B cell (primary cell): ENCODE data around the gene MICAL3. TPM values are rescaled to one million over a fixed set of nuclear protein-coding genes. Genes with fewer than 3 reads are reported as not detected.

ENCODE experiments used
- ATAC-seq: fragments of 200-7000 bp; cut with Tn5 transposase; one replicate; pipeline ENCODE4 v1.10.0; 2021; ENCODE audit warnings: low read depth, mild to moderate bottlenecking, moderate number of reproducible peaks, moderate library complexity
- CTCF ChIA-PET: fragments of 350-600 bp; sonication (Branson Sonifier 250); formaldehyde crosslinking; loops from one replicate; lab custom pipeline; 2021; ENCODE audit warnings: antibody characterized with exemption, inconsistent platforms; lab: Charles Lee
- POLR2A ChIA-PET: fragments of 350-600 bp; sonication (Branson Sonifier 250); formaldehyde crosslinking; loops from one replicate; lab custom pipeline; 2021; ENCODE audit warnings: antibody characterized with exemption; lab: Charles Lee
- DNase-seq: peaks from one replicate; pipeline ENCODE4 v3.0.0; 2013
- H2AFZ ChIP-seq: 2 replicates; pipeline ENCODE4 v1.6.1; 2012; ENCODE audit warnings: mild to moderate bottlenecking, low read depth, low read length; ENCODE audit not compliant: insufficient read depth, poor library complexity, severe bottlenecking
- H3K27ac ChIP-seq, 2 donors: 1 replicate in 1 of 2; 2 replicates in 1 of 2; pipeline ENCODE4 v1.5.1; 2012 to 2013; ENCODE audit warnings: low read length in 2 of 2, mild to moderate bottlenecking in 2 of 2, moderate library complexity in 1 of 2
- H3K27me3 ChIP-seq, 4 experiments: fragments of 200-600 bp in 1 of 4; sonication (generic) in 1 of 4; replicated peaks in 1 of 4; 1 replicate in 2 of 4; 2 replicates in 2 of 4; pipeline versions ENCODE4 v1.6.1 to v1.7.0; 2013 to 2016; ENCODE audit warnings: low read length in 3 of 4, mild to moderate bottlenecking in 2 of 4, mixed read lengths in 1 of 4, moderate library complexity in 1 of 4; ENCODE audit not compliant: insufficient read depth in 4 of 4, control insufficient read depth in 3 of 4; ENCODE audit errors: control extremely low read depth in 1 of 4
- H3K36me3 ChIP-seq, 2 experiments: replicated peaks in 1 of 2; 1 replicate in 1 of 2; 2 replicates in 1 of 2; pipeline versions ENCODE4 v1.6.1 to v1.7.1; 2013; ENCODE audit warnings: low read length in 1 of 2; ENCODE audit not compliant: insufficient read depth in 2 of 2, control insufficient read depth in 1 of 2; ENCODE audit errors: control extremely low read depth in 1 of 2, extremely low read depth in 1 of 2
- H3K4me1 ChIP-seq, 2 donors: fragments of 200-600 bp in 1 of 2; sonication (generic) in 1 of 2; 1 replicate in 1 of 2; 2 replicates in 1 of 2; pipeline versions ENCODE4 v1.5.1 to v1.6.1; 2013 to 2017; ENCODE audit warnings: low read length in 2 of 2; ENCODE audit not compliant: control insufficient read depth in 2 of 2, insufficient read depth in 2 of 2
- H3K4me2 ChIP-seq: replicated peaks from 2 replicates; pipeline ENCODE3; 2012; ENCODE audit warnings: mild to moderate bottlenecking, low read depth, low read length; ENCODE audit not compliant: poor library complexity, severe bottlenecking
- H3K4me3 ChIP-seq, 5 experiments: fragments of 200-600 bp in 1 of 5; sonication (generic) in 1 of 5; 1 replicate in 3 of 5; 2 replicates in 2 of 5; pipeline versions ENCODE4 v1.5.1 to v1.7.0; 2011 to 2016; ENCODE audit warnings: low read length in 4 of 5, mild to moderate bottlenecking in 4 of 5, low read depth in 2 of 5, control low read depth in 1 of 5, moderate library complexity in 1 of 5; ENCODE audit not compliant: insufficient read depth in 1 of 5; ENCODE audit errors: control extremely low read depth in 1 of 5, extremely low read depth in 1 of 5
- H3K79me2 ChIP-seq: fragments of 200-600 bp; sonication (generic); one replicate; pipeline ENCODE4 v1.6.0; 2016; ENCODE audit warnings: low read length; ENCODE audit not compliant: control insufficient read depth, insufficient read depth
- H3K9ac ChIP-seq: fragments of 200-600 bp; sonication (generic); 2 replicates; pipeline ENCODE4 v1.6.1; 2017; ENCODE audit warnings: mild to moderate bottlenecking, low read length, moderate library complexity
- H3K9me3 ChIP-seq, 3 donors: one replicate each; pipeline versions ENCODE4 v1.6.1 to v1.7.1; 2013; ENCODE audit warnings: low read length in 2 of 3; ENCODE audit not compliant: control insufficient read depth in 2 of 3, insufficient read depth in 1 of 3; ENCODE audit errors: control extremely low read depth in 1 of 3
- H4K20me1 ChIP-seq: 2 replicates; pipeline ENCODE4 v1.6.0; 2012; ENCODE audit warnings: mild to moderate bottlenecking, low read length; ENCODE audit not compliant: insufficient read depth, control insufficient read depth, poor library complexity, severe bottlenecking
- H3K27ac Mint-ChIP-seq: one replicate; pipeline ENCODE4 v1.8.0; 2021; ENCODE audit warnings: mixed read lengths
- H3K27me3 Mint-ChIP-seq: one replicate; pipeline ENCODE4 v1.8.0; 2021; ENCODE audit warnings: mixed read lengths
- H3K4me1 Mint-ChIP-seq: one replicate; pipeline ENCODE4 v1.8.0; 2021; ENCODE audit warnings: mixed read lengths
- H3K4me3 Mint-ChIP-seq: one replicate; pipeline ENCODE4 v1.8.0; 2021; ENCODE audit warnings: mixed read lengths
- H3K9me3 Mint-ChIP-seq: one replicate; pipeline ENCODE4 v1.8.0; 2022; ENCODE audit warnings: mixed read lengths; ENCODE audit not compliant: insufficient read depth
- CTCF ChIP-seq: fragments of 200-600 bp; IDR thresholded peaks from one replicate; pipeline ENCODE4 v1.8.0; 2022; ENCODE audit warnings: antibody characterized with exemption, mild to moderate bottlenecking
- EZH2 ChIP-seq: IDR thresholded peaks from 2 replicates; pipeline ENCODE4 v1.6.1; 2012; ENCODE audit warnings: borderline replicate concordance, low read depth, mild to moderate bottlenecking, moderate library complexity, low read length; ENCODE audit not compliant: insufficient read depth, poor library complexity, severe bottlenecking
- WGBS: methylation state at CpG from one replicate; pipeline ENCODE4 v1.1.5; 2013; ENCODE audit warnings: missing lambda C conversion rate; ENCODE audit not compliant: insufficient coverage; 5-methylcytosine and 5-hydroxymethylcytosine counted together
- intact Hi-C: fragments of 100-400 bp; cut with micrococcal nuclease; formaldehyde crosslinking; loops from one replicate; pipeline ENCODE4 v1.10.0; 2022
- polyA plus RNA-seq: library from polyadenylated mRNA; depleted of rRNA; stranded (reverse); fragments of >200 nt; gene quantifications from 2 replicates; pipeline ENCODE4 v1.2.3, GENCODE V29; 2012
- total RNA-seq, 2 donors: library from RNA; stranded (reverse); fragments of 120-200 nt in 1 of 2; gene quantifications; 1 replicate in 1 of 2; 2 replicates in 1 of 2; pipeline versions ENCODE4 v1.2.3 to v1.2.4, GENCODE V29; 2013 to 2022

The MICAL3 gene
- total and polyA plus RNA-seq, 2 donors (not counting 1 experiment from before 2014, with no cell fraction given): 50.5 to 253 TPM

GRCh38 chr22:17865183-17866055 lies 158.9 kb downstream of the MICAL3 start:
- no peaks in the 10 kb centered on the region for H3K79me2 ChIP-seq
- H3K4me1 ChIP-seq: no peaks in the 10 kb centered on the region
- H3K27me3 ChIP-seq: no peaks in the 10 kb centered on the region
- no peak overlapping the region for H3K4me2 ChIP-seq
- no peak overlapping the region for H3K4me3 ChIP-seq
- peaks cover 0 to 84% of the 10 kb centered on the region in 2 experiments for H3K36me3 ChIP-seq
- H3K9ac ChIP-seq: no peak overlapping the region
- no peak overlapping the region for H2AFZ ChIP-seq
- 96% methylated on average over 17 of the region's 23 CpGs for WGBS
- DNase-seq: no peak
- H3K9me3 Mint-ChIP-seq: no peaks in the 10 kb centered on the region
- no peak overlapping the region for H3K4me3 Mint-ChIP-seq
- CTCF ChIA-PET: interaction anchor here (1.1 kb wide), 1 partner anchor 211 kb away, joined by 4 read pairs; no protein-coding TSS in a partner anchor
- POLR2A ChIA-PET: no interaction called here
- intact Hi-C loops: no loop called here
- H3K4me1 Mint-ChIP-seq: no peaks in the 10 kb centered on the region
- no peak overlapping the region for H3K27ac Mint-ChIP-seq
- no peak overlapping the region for H3K27ac ChIP-seq
- no peak for ATAC-seq
- no peaks in the 10 kb centered on the region for H3K9me3 ChIP-seq
- no peaks in the 10 kb centered on the region for H3K27me3 Mint-ChIP-seq
- no peak for TF ChIP-seq EZH2
- TF ChIP-seq CTCF: no peak
- peaks cover 17% of the 10 kb centered on the region for H4K20me1 ChIP-seq
